GM19099 (cell line): ENCODE measurements around the gene CDA.

Experiments used
- POLR2A ChIP-seq: IDR thresholded peaks from 3 replicates; pipeline ENCODE4 v1.6.1; 2011; ENCODE audit warnings: low read depth; ENCODE audit not compliant: insufficient read length; ENCODE audit errors: extremely low read depth

CDA gene

GRCh38 chr1:20588634-20589225 is at the start of gene CDA:
CDA (plus strand) TSS chr1:20589097; CDS start chr1:20589130, 33 bp downstream.
- no peak for TF ChIP-seq POLR2A

GRCh38 chr1:20540281-20540680 is 48.6 kb upstream of the CDA start:
- TF ChIP-seq POLR2A: no peak

DNA sequence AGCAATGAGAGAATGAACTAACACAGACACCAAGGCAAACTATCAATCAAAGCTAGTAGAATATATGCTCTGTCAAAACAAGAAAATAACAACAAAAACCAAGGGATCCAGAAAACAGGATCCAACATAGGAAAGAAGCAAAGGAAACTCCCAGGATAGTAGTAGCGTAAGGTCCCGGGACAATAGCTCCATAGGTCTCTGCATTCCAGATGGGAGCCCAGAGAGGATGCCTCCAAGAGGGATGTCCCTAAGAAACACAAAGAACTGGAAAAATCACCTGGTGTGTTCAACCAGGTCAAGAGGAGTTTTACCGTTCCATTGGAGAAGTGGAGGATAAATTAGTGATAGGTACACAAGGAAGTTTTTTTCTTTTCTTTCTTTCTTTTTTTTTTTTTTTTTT is 42.3 kb upstream of the CDA start:
- no peak for TF ChIP-seq POLR2A

DNA sequence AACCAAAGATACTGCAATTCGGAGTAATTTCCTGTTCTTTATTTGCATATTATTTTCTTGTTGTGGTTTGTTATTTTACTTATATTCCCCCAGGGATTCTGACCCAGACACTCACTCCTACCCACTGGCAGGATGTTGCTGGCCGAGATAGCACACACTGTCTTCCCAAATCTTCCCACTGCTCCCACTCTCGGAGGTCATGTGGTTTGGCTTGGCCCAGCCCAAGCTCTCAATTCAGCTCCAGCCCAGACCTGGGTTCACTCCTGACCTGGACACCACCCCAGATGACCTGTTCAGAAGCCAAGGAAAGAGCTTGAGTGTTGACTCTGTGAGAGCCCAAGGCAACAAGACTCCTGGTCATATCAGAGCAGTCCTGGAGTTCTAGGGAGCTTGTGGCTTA is 37.7 kb upstream of the CDA start:
- no peak for TF ChIP-seq POLR2A

DNA sequence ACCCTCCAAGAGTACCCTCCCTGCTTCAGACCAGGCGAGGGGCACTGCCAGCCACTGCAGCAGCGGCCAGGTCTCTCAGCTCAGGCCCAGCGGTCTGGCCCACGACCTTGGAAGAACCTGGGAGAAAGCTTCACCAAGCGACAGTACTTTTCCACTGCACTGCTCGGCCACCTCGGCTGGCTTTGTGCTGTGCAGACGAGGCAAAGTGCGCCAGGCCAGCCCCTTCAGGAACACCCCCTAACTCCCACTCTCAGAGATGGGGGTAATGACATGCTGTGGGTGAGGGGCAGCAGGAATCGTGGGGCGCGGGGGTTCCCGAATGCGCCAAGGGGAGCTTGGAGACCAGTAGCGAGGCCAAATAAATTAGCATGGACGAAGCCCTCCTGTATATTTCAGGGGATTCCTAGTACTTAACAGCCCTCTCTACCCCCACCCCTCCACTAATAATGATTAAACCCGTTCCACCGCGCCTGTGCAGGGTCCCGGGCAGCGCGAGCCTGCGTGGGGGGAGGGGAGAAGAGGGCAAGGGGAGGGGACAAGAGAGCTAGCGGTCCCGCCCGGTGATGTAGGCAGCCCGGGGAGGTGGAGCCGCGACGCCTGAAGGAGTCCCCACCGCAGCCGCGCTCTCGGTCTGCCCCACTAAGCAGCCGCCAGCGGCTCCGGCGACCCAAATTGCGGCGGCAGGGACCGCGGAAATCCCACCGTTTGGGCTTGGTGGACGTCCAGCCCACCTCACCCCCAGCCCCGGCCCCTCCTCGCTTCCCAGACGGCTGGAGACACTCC is 36.8 kb upstream of the CDA start, which contains the start of gene FAM43B:
Gene FAM43B (plus strand): TSS at position 629 of the 783 bp plus-strand sequence. CDS start 401 bp downstream, outside the sequence.
- no peak for TF ChIP-seq POLR2A

GRCh38 chr1:20552728-20553445 is 36.0 kb upstream of the CDA start:
- TF ChIP-seq POLR2A: no peak

- no peak for TF ChIP-seq POLR2A
Measured at GRCh38 chr1:20555025-20555757, 33.7 kb upstream of the CDA start.

GRCh38 chr1:20555758-20556120 is 33.2 kb upstream of the CDA start:
- TF ChIP-seq POLR2A: no peak

DNA sequence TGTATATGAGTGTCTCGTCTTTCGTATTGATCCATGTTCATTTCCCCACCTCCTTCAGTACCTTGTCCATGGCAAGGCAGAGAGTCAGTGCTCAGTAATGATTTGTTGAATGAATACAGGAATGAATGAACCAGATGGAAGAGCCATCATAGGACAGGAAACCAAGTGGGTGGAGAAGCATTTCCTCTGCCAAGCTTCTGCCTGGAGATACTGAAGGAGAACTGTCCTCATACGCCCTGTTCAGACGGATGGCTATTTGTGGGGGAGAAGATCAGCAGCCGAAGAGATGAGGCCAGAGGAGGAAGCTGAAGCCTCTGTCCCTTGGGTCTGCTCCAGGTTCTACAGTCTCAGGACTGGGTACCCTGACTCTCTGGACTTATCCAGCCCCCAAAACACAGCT is 30.7 kb upstream of the CDA start:
- TF ChIP-seq POLR2A: no peak

DNA sequence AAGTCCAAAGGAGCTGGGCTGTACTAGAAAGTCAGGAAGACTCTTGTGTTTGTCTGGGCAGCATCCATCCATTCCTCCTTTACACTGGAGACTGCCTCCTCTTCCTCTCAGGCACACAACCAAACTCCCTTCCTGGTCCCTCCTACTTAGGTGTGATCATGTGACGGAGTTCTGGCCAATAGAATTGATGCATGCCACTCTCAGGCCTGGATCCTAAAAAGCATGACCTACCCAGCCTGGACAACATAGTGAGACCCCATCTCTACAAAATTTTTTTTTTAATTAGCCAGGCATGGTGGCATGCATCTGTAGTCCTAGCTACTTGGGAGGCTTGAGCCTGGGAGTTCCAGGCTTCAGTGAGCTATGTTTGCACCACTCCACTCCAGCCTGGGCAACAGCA is 27.9 kb upstream of the CDA start:
- TF ChIP-seq POLR2A: no peak

GRCh38 chr1:20565234-20565633 is 23.7 kb upstream of the CDA start:
- TF ChIP-seq POLR2A: no peak

GRCh38 chr1:20569523-20570098 is 19.3 kb upstream of the CDA start:
- TF ChIP-seq POLR2A: no peak

DNA sequence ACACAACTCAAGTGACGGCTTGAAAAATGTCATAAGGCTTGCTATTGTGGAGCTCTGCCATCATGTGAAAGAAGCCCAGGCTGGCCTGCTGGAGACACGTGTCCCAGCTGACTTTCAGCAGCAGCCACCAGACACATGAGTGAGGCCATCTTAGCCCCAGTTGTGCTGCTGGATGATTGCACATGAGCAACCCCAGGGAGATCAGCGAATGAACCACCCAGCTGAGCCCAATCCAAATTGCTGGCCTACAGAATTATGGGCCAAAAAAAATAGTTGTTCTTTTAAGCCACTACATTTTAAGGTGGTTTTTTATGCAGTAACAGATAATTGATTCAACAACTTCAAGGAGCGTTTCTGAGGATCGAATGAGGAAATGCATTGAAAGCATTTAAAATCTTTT is 17.5 kb upstream of the CDA start:
- TF ChIP-seq POLR2A: no peak

GRCh38 chr1:20573987-20574386 is 14.9 kb upstream of the CDA start:
- no peak for TF ChIP-seq POLR2A
